ENCODE measurements around the gene POLG. TPM values are rescaled to one million over a fixed set of nuclear protein-coding genes. Genes with fewer than 3 reads are reported as not detected.

Gene POLG
- total and polyA plus RNA-seq, 9 donors, result 36.6 to 53.2 (median 39.4) TPM

- DNase-seq, result no peak
- no peak overlapping the region for H3K4me3 ChIP-seq (ENCODE audit: low read length)
- peaks cover 12% of the 10 kb centered on the region for H3K4me1 ChIP-seq (ENCODE audit: control insufficient read depth, insufficient read depth, low read length)
- H3K27ac ChIP-seq (ENCODE audit: low read length), result no peak overlapping the region
- H3K27me3 ChIP-seq (ENCODE audit: control insufficient read depth, insufficient read depth, low read length), result peaks cover 95% of the 10 kb centered on the region
- H3K9me3 ChIP-seq (replicated peaks; ENCODE audit: control insufficient read depth, low read depth, low read length), result no peaks in the 10 kb centered on the region
- WGBS (ENCODE audit: insufficient coverage), result 2% methylated on average over 29 of the region's 33 CpGs
- no peaks in the 10 kb centered on the region for H3K36me3 ChIP-seq (ENCODE audit: control insufficient read depth, insufficient read depth, low read length)
These were observed 35.7 kb upstream of the POLG start for GRCh38 chr15:89370120-89370977.

- Histone ChIP-seq H3K4me1 (ENCODE audit: control insufficient read depth, insufficient read depth, low read length) (peaks cover 12% of the 10 kb centered on the region), H3K27ac (ENCODE audit: low read length) (no peak overlapping the region), H3K36me3 (ENCODE audit: control insufficient read depth, insufficient read depth, low read length) (no peaks in the 10 kb centered on the region), H3K27me3 (ENCODE audit: control insufficient read depth, insufficient read depth, low read length) (peaks cover 95% of the 10 kb centered on the region), H3K4me3 (ENCODE audit: low read length) (no peak overlapping the region), H3K9me3 (replicated peaks; ENCODE audit: control insufficient read depth, low read depth, low read length) (no peaks in the 10 kb centered on the region)
- DNase-seq, result no peak
- WGBS (ENCODE audit: insufficient coverage), result 0% methylated on average over 1 of the region's 3 CpGs
These were observed 34.8 kb upstream of the POLG start for GRCh38 chr15:89369341-89369947.

- Histone ChIP-seq H3K4me3 (ENCODE audit: low read length) (no peak overlapping the region), H3K27ac (ENCODE audit: low read length) (no peak overlapping the region), H3K4me1 (ENCODE audit: control insufficient read depth, insufficient read depth, low read length) (peaks cover 12% of the 10 kb centered on the region), H3K27me3 (ENCODE audit: control insufficient read depth, insufficient read depth, low read length) (peaks cover 95% of the 10 kb centered on the region), H3K36me3 (ENCODE audit: control insufficient read depth, insufficient read depth, low read length) (no peaks in the 10 kb centered on the region), H3K9me3 (replicated peaks; ENCODE audit: control insufficient read depth, low read depth, low read length) (no peaks in the 10 kb centered on the region)
- no peak for DNase-seq
- 3% methylated on average over 17 of the region's 34 CpGs for WGBS (ENCODE audit: insufficient coverage)
These were observed 34.1 kb upstream of the POLG start for GRCh38 chr15:89368566-89369223.

GRCh38 chr15:89367485-89368451 lies 33.1 kb upstream of the POLG start:
- Histone ChIP-seq H3K27ac (ENCODE audit: low read length) (no peak overlapping the region), H3K4me1 (ENCODE audit: control insufficient read depth, insufficient read depth, low read length) (peaks cover 12% of the 10 kb centered on the region), H3K9me3 (replicated peaks; ENCODE audit: control insufficient read depth, low read depth, low read length) (no peaks in the 10 kb centered on the region), H3K27me3 (ENCODE audit: control insufficient read depth, insufficient read depth, low read length) (peaks cover 99% of the 10 kb centered on the region), H3K36me3 (ENCODE audit: control insufficient read depth, insufficient read depth, low read length) (no peaks in the 10 kb centered on the region), H3K4me3 (ENCODE audit: low read length) (no peak overlapping the region)
- 1% methylated on average over 78 of the region's 90 CpGs for WGBS (ENCODE audit: insufficient coverage)
- DNase-seq, result peak; percentile 35

- Histone ChIP-seq H3K9me3 (replicated peaks; ENCODE audit: control insufficient read depth, low read depth, low read length) (no peaks in the 10 kb centered on the region), H3K36me3 (ENCODE audit: control insufficient read depth, insufficient read depth, low read length) (no peaks in the 10 kb centered on the region), H3K4me1 (ENCODE audit: control insufficient read depth, insufficient read depth, low read length) (peaks cover 15% of the 10 kb centered on the region), H3K27me3 (ENCODE audit: control insufficient read depth, insufficient read depth, low read length) (peaks cover 98% of the 10 kb centered on the region), H3K27ac (ENCODE audit: low read length) (no peak overlapping the region), H3K4me3 (ENCODE audit: low read length) (no peak overlapping the region)
- no peak for DNase-seq
- WGBS (ENCODE audit: insufficient coverage), result 20% methylated on average over 11 of the region's 21 CpGs
These were observed 32.2 kb upstream of the POLG start for GRCh38 chr15:89366656-89367393.

- H3K9me3 ChIP-seq (replicated peaks; ENCODE audit: control insufficient read depth, low read depth, low read length), result no peaks in the 10 kb centered on the region
- peaks cover 10% of the 10 kb centered on the region for H3K4me1 ChIP-seq (ENCODE audit: control insufficient read depth, insufficient read depth, low read length)
- no peaks in the 10 kb centered on the region for H3K36me3 ChIP-seq (ENCODE audit: control insufficient read depth, insufficient read depth, low read length)
- no peak overlapping the region for H3K4me3 ChIP-seq (ENCODE audit: low read length)
- no peak overlapping the region for H3K27ac ChIP-seq (ENCODE audit: low read length)
- DNase-seq, result no peak
- peaks cover 98% of the 10 kb centered on the region for H3K27me3 ChIP-seq (ENCODE audit: control insufficient read depth, insufficient read depth, low read length)
- 7% methylated on average over 17 of the region's 22 CpGs for WGBS (ENCODE audit: insufficient coverage)
These were observed 30.9 kb upstream of the POLG start for GRCh38 chr15:89365462-89366065.

GRCh38 chr15:89364741-89365450 lies 30.3 kb upstream of the POLG start:
- 23% methylated on average over 6 of the region's 13 CpGs for WGBS (ENCODE audit: insufficient coverage)
- H3K27me3 ChIP-seq (ENCODE audit: control insufficient read depth, insufficient read depth, low read length), result peaks cover 98% of the 10 kb centered on the region

GRCh38 chr15:89364341-89364740 lies 29.7 kb upstream of the POLG start:
- 24% methylated on average over 6 of the region's 6 CpGs for WGBS (ENCODE audit: insufficient coverage)

More at GRCh38 chr15:89364741-89365450, 30.3 kb upstream of the POLG start:
- no peak overlapping the region for H3K27ac ChIP-seq (ENCODE audit: low read length)
- DNase-seq, result no peak
- peaks cover 10% of the 10 kb centered on the region for H3K4me1 ChIP-seq (ENCODE audit: control insufficient read depth, insufficient read depth, low read length)
- no peaks in the 10 kb centered on the region for H3K36me3 ChIP-seq (ENCODE audit: control insufficient read depth, insufficient read depth, low read length)
- no peak overlapping the region for H3K4me3 ChIP-seq (ENCODE audit: low read length)
- H3K9me3 ChIP-seq (replicated peaks; ENCODE audit: control insufficient read depth, low read depth, low read length), result no peaks in the 10 kb centered on the region

More at GRCh38 chr15:89364341-89364740, 29.7 kb upstream of the POLG start:
- DNase-seq, result peak; percentile 36
- no peak overlapping the region for H3K27ac ChIP-seq (ENCODE audit: low read length)
- no peaks in the 10 kb centered on the region for H3K9me3 ChIP-seq (replicated peaks; ENCODE audit: control insufficient read depth, low read depth, low read length)
- H3K4me1 ChIP-seq (ENCODE audit: control insufficient read depth, insufficient read depth, low read length), result peaks cover 10% of the 10 kb centered on the region
- no peaks in the 10 kb centered on the region for H3K36me3 ChIP-seq (ENCODE audit: control insufficient read depth, insufficient read depth, low read length)
- H3K27me3 ChIP-seq (ENCODE audit: control insufficient read depth, insufficient read depth, low read length), result peaks cover 98% of the 10 kb centered on the region
- no peak overlapping the region for H3K4me3 ChIP-seq (ENCODE audit: low read length)

Data from muscle of leg (tissue), 11 donors.